Osteocyte (in vitro differentiated cells): ENCODE data around the gene LEMD1. TPM values are rescaled to one million over a fixed set of nuclear protein-coding genes. Genes with fewer than 3 reads are reported as not detected.
"Not testable (repeated sequence)": the region's sequence is repeated elsewhere in the genome, so short reads cannot be mapped to it uniquely, and the experiment has no call there.

Source experiments
- DNase-seq: peaks from one replicate; pipeline ENCODE4 v3.0.0; 2021; ENCODE audit warnings: mixed read lengths; ENCODE audit not compliant: unreplicated experiment; ENCODE audit errors: extremely low spot score
- H3K27ac Mint-ChIP-seq: one replicate; pipeline ENCODE4 v1.8.0; 2021; ENCODE audit warnings: mild to moderate bottlenecking, mixed read lengths; ENCODE audit not compliant: unreplicated experiment
- H3K27me3 Mint-ChIP-seq: one replicate; pipeline ENCODE4 v1.8.0; 2021; ENCODE audit warnings: mixed read lengths; ENCODE audit not compliant: unreplicated experiment
- H3K36me3 Mint-ChIP-seq: one replicate; pipeline ENCODE4 v1.8.0; 2021; ENCODE audit warnings: mixed read lengths; ENCODE audit not compliant: unreplicated experiment
- H3K4me1 Mint-ChIP-seq: one replicate; pipeline ENCODE4 v1.8.0; 2021; ENCODE audit warnings: mixed read lengths; ENCODE audit not compliant: unreplicated experiment
- H3K4me3 Mint-ChIP-seq: one replicate; pipeline ENCODE4 v1.8.0; 2021; ENCODE audit warnings: mild to moderate bottlenecking, moderate library complexity, mixed read lengths; ENCODE audit not compliant: unreplicated experiment
- H3K9me3 Mint-ChIP-seq: one replicate; pipeline ENCODE4 v1.8.0; 2021; ENCODE audit warnings: mixed read lengths; ENCODE audit not compliant: unreplicated experiment
- CTCF ChIP-seq: fragments of 200-600 bp; sonication (generic); IDR thresholded peaks from 2 replicates; pipeline ENCODE4 v1.5.0; 2021; ENCODE audit warnings: antibody characterized with exemption, mild to moderate bottlenecking, moderate library complexity
- total RNA-seq: library from RNA; stranded (reverse); gene quantifications from 2 replicates; pipeline ENCODE4 v1.2.1, GENCODE V29; 2021

LEMD1 gene
- total RNA-seq, 1 donor from 2014 or later, result not detected

- H3K27me3 Mint-ChIP-seq, result peaks cover 25% of the 10 kb centered on the region
- TF ChIP-seq CTCF, result no peak
- peaks cover 5% of the 10 kb centered on the region for H3K4me1 Mint-ChIP-seq
- H3K9me3 Mint-ChIP-seq, result no peaks in the 10 kb centered on the region
- no peak for DNase-seq
- H3K4me3 Mint-ChIP-seq, result no peak overlapping the region
- H3K36me3 Mint-ChIP-seq, result no peaks in the 10 kb centered on the region
- H3K27ac Mint-ChIP-seq, result no peak overlapping the region
Observed at GRCh38 chr1:205365945-205366463, 55.9 kb downstream of the LEMD1 start.

GRCh38 chr1:205365086-205365485, 56.8 kb downstream of the LEMD1 start:
- H3K27ac Mint-ChIP-seq, H3K36me3 Mint-ChIP-seq, DNase-seq, H3K4me3 Mint-ChIP-seq, H3K4me1 Mint-ChIP-seq, H3K9me3 Mint-ChIP-seq: not testable (repeated sequence)
- H3K27me3 Mint-ChIP-seq, result peaks cover 34% of the 10 kb centered on the region

- no peaks in the 10 kb centered on the region for H3K4me1 Mint-ChIP-seq
- peaks cover 69% of the 10 kb centered on the region for H3K27me3 Mint-ChIP-seq
- no peaks in the 10 kb centered on the region for H3K9me3 Mint-ChIP-seq
- DNase-seq, result no peak
- H3K4me3 Mint-ChIP-seq, result no peak overlapping the region
- no peak for TF ChIP-seq CTCF
- no peaks in the 10 kb centered on the region for H3K36me3 Mint-ChIP-seq
- no peak overlapping the region for H3K27ac Mint-ChIP-seq
Observed at GRCh38 chr1:205360891-205361290, 61.0 kb downstream of the LEMD1 start.

- no peaks in the 10 kb centered on the region for H3K4me1 Mint-ChIP-seq
- H3K9me3 Mint-ChIP-seq, result no peaks in the 10 kb centered on the region
- peaks cover 66% of the 10 kb centered on the region for H3K27me3 Mint-ChIP-seq
- H3K36me3 Mint-ChIP-seq, result no peaks in the 10 kb centered on the region
- H3K4me3 Mint-ChIP-seq, result no peak overlapping the region
- no peak overlapping the region for H3K27ac Mint-ChIP-seq
- TF ChIP-seq CTCF, result no peak
- no peak for DNase-seq
Observed at GRCh38 chr1:205359771-205360565, 61.9 kb downstream of the LEMD1 start.

GRCh38 chr1:205358579-205358978, 63.3 kb downstream of the LEMD1 start:
- H3K9me3 Mint-ChIP-seq, result no peaks in the 10 kb centered on the region
- H3K36me3 Mint-ChIP-seq, result no peaks in the 10 kb centered on the region
- no peaks in the 10 kb centered on the region for H3K4me1 Mint-ChIP-seq
- no peak for TF ChIP-seq CTCF
- no peak overlapping the region for H3K4me3 Mint-ChIP-seq
- peaks cover 70% of the 10 kb centered on the region for H3K27me3 Mint-ChIP-seq
- no peak overlapping the region for H3K27ac Mint-ChIP-seq
- DNase-seq, result no peak
